Endothelial cell of hepatic sinusoid (primary cell): ENCODE measurements around the gene PHACTR1.
"Not testable (repeated sequence)": the region's sequence is repeated elsewhere in the genome, so short reads cannot be mapped to it uniquely, and the experiment has no call there.

Experiments
- in situ Hi-C: cut with HindIII; loops from 2 replicates; pipeline ENCODE4 v1.10.0; 2017; ENCODE audit warnings: low sequenced_read_pairs

Gene PHACTR1

GRCh38 chr6:13243745-13244144, 527.2 kb downstream of the PHACTR1 start:
- in situ Hi-C loops, result not testable (repeated sequence)

GRCh38 chr6:13247627-13248026, 531.1 kb downstream of the PHACTR1 start:
- in situ Hi-C loops, result no loop called here

- in situ Hi-C loops, result no loop called here
Measured at GRCh38 chr6:13248053-13248452, 531.5 kb downstream of the PHACTR1 start.

- in situ Hi-C loops, result no loop called here
Measured at GRCh38 chr6:13248584-13248985, 532.0 kb downstream of the PHACTR1 start.

GRCh38 chr6:13248994-13249393, 532.4 kb downstream of the PHACTR1 start:
- in situ Hi-C loops, result no loop called here

GRCh38 chr6:13249817-13250216, 533.2 kb downstream of the PHACTR1 start:
- in situ Hi-C loops, result loop anchor here (5.0 kb wide), 2 partner anchors 48 to 82 kb away; no protein-coding TSS in a partner anchor

GRCh38 chr6:13250703-13251102, 534.1 kb downstream of the PHACTR1 start:
- in situ Hi-C loops, result loop anchor here (5.0 kb wide), 2 partner anchors 48 to 82 kb away; no protein-coding TSS in a partner anchor

GRCh38 chr6:13251242-13251641, 534.7 kb downstream of the PHACTR1 start:
- in situ Hi-C loops, result loop anchor here (5.0 kb wide), 2 partner anchors 49 to 81 kb away; no protein-coding TSS in a partner anchor

GRCh38 chr6:13252790-13253189, 536.2 kb downstream of the PHACTR1 start:
- in situ Hi-C loops, result loop anchor here (5.0 kb wide), 2 partner anchors 50 to 80 kb away; no protein-coding TSS in a partner anchor

GRCh38 chr6:13253272-13253671, 536.7 kb downstream of the PHACTR1 start:
- in situ Hi-C loops, result loop anchor here (5.0 kb wide), 2 partner anchors 51 to 79 kb away; no protein-coding TSS in a partner anchor

- in situ Hi-C loops, result no loop called here
Measured at GRCh38 chr6:13256266-13257001, 539.9 kb downstream of the PHACTR1 start.

GRCh38 chr6:13259393-13259792, 542.8 kb downstream of the PHACTR1 start:
- in situ Hi-C loops, result no loop called here

GRCh38 chr6:13260101-13260598, 543.6 kb downstream of the PHACTR1 start:
- in situ Hi-C loops, result no loop called here

GRCh38 chr6:13260831-13261230, 544.3 kb downstream of the PHACTR1 start:
- in situ Hi-C loops, result no loop called here

GRCh38 chr6:13261464-13261994, 545.0 kb downstream of the PHACTR1 start:
- in situ Hi-C loops, result no loop called here

- in situ Hi-C loops, result no loop called here
Measured at GRCh38 chr6:13262302-13263230, 546.0 kb downstream of the PHACTR1 start.

GRCh38 chr6:13263669-13264068, 547.1 kb downstream of the PHACTR1 start:
- in situ Hi-C loops, result no loop called here

GRCh38 chr6:13267142-13267651, 550.6 kb downstream of the PHACTR1 start:
- in situ Hi-C loops, result no loop called here

GRCh38 chr6:13268913-13269518, 552.4 kb downstream of the PHACTR1 start:
- in situ Hi-C loops, result no loop called here
